B cell (primary cell): Measurements from ENCODE around the gene KCNA10.

ENCODE experiments used
- EZH2 ChIP-seq: IDR thresholded peaks from 2 replicates; pipeline ENCODE4 v1.6.1; 2012; ENCODE audit warnings: borderline replicate concordance, low read depth, mild to moderate bottlenecking, moderate library complexity, low read length; ENCODE audit not compliant: insufficient read depth, poor library complexity, severe bottlenecking
- TF ChIP-seq, protein P1 (sequence below): fragments of 200-600 bp; IDR thresholded peaks from one replicate; pipeline ENCODE4 v1.8.0; 2022; ENCODE audit warnings: antibody characterized with exemption, mild to moderate bottlenecking

DNA sequence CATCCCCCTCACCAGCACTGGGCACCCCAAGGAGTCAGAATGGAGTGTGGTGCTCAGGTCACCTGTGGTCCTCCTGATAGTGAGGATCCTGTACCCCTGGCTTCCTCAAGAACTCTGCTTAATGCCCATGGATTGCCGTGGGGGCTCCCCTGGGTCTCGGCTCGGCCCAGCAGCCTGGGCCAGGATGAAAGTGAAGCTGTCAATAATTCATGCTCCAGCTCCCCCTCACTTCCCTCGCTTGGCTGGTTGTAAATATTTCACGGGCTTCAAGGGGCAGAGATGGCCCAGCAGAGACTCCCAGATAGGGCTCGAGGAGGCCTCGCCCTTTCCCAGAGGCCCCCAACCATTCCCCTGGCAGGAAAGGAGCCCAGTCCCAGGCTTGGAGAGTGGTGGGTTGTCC lies 42.6 kb upstream of the KCNA10 start:
- TF ChIP-seq, protein P1, sequence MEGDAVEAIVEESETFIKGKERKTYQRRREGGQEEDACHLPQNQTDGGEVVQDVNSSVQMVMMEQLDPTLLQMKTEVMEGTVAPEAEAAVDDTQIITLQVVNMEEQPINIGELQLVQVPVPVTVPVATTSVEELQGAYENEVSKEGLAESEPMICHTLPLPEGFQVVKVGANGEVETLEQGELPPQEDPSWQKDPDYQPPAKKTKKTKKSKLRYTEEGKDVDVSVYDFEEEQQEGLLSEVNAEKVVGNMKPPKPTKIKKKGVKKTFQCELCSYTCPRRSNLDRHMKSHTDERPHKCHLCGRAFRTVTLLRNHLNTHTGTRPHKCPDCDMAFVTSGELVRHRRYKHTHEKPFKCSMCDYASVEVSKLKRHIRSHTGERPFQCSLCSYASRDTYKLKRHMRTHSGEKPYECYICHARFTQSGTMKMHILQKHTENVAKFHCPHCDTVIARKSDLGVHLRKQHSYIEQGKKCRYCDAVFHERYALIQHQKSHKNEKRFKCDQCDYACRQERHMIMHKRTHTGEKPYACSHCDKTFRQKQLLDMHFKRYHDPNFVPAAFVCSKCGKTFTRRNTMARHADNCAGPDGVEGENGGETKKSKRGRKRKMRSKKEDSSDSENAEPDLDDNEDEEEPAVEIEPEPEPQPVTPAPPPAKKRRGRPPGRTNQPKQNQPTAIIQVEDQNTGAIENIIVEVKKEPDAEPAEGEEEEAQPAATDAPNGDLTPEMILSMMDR, result no peak
- no peak for TF ChIP-seq EZH2
